HEK293 (cell line): ENCODE results near the gene STARD8.

Experiments used
- CTCF ChIP-seq: fragments of 450-650 bp; formaldehyde crosslinking; IDR thresholded peaks from 2 replicates; pipeline ENCODE4 v1.5.1; 2016; ENCODE audit warnings: missing biosample characterization, missing genetic modification characterization
- TCF7L2 ChIP-seq: IDR thresholded peaks from 2 replicates; pipeline ENCODE4 v1.6.1; 2011; ENCODE audit warnings: low read depth, mild to moderate bottlenecking, inconsistent platforms, low read length, moderate library complexity, borderline replicate concordance
- YY1 ChIP-seq: fragments of 450-650 bp; formaldehyde crosslinking; IDR thresholded peaks from 2 replicates; pipeline ENCODE4 v1.5.1; 2018; ENCODE audit warnings: missing biosample characterization, missing genetic modification characterization
- ZFP41 ChIP-seq: fragments of 450-650 bp; formaldehyde crosslinking; IDR thresholded peaks from 2 replicates; pipeline ENCODE4 v1.5.1; 2016; ENCODE audit warnings: missing biosample characterization, missing genetic modification characterization, borderline replicate concordance
- ZNF121 ChIP-seq: fragments of 450-650 bp; formaldehyde crosslinking; IDR thresholded peaks from 2 replicates; pipeline ENCODE4 v1.5.1; 2016; ENCODE audit warnings: missing biosample characterization, missing genetic modification characterization
- ZNF501 ChIP-seq: fragments of 450-650 bp; formaldehyde crosslinking; IDR thresholded peaks from 2 replicates; pipeline ENCODE4 v1.5.1; 2016; ENCODE audit warnings: missing biosample characterization, missing genetic modification characterization
- ZNF548 ChIP-seq: fragments of 450-650 bp; formaldehyde crosslinking; IDR thresholded peaks from 2 replicates; pipeline ENCODE4 v1.5.1; 2016; ENCODE audit warnings: missing biosample characterization, missing genetic modification characterization
- ZNF654 ChIP-seq: fragments of 450-650 bp; formaldehyde crosslinking; IDR thresholded peaks from 2 replicates; pipeline ENCODE4 v1.5.1; 2016; ENCODE audit warnings: low read depth, missing biosample characterization, missing genetic modification characterization
- ZNF704 ChIP-seq: fragments of 450-650 bp; formaldehyde crosslinking; IDR thresholded peaks from 2 replicates; pipeline ENCODE4 v1.5.1; 2016; ENCODE audit warnings: missing biosample characterization, missing genetic modification characterization

GRCh38 chrX:68659385-68659784 is 11.9 kb downstream of the STARD8 start:
- TF ChIP-seq CTCF (tag by site-specific recombination), result no peak
- no peak for TF ChIP-seq YY1 (tag by site-specific recombination)
- no peak for TF ChIP-seq ZNF654 (tag by site-specific recombination)
- TF ChIP-seq ZNF501 (tag by site-specific recombination), result no peak
- TF ChIP-seq ZNF548 (tag by site-specific recombination), result no peak
- no peak for TF ChIP-seq ZFP41 (tag by site-specific recombination)
- TF ChIP-seq ZNF704 (tag by site-specific recombination), result no peak
- no peak for TF ChIP-seq ZNF121 (tag by site-specific recombination)
- no peak for TF ChIP-seq TCF7L2
